ENCODE results near the gene XYLT1. TPM values are rescaled to one million over a fixed set of nuclear protein-coding genes. Genes with fewer than 3 reads are reported as not detected.

Gene XYLT1
- total and polyA plus RNA-seq, 2 of the 8 experiments (the other 6 are each of a cell fraction or from before 2014, with no cell fraction given): 6.6 to 25.4 TPM

DNA sequence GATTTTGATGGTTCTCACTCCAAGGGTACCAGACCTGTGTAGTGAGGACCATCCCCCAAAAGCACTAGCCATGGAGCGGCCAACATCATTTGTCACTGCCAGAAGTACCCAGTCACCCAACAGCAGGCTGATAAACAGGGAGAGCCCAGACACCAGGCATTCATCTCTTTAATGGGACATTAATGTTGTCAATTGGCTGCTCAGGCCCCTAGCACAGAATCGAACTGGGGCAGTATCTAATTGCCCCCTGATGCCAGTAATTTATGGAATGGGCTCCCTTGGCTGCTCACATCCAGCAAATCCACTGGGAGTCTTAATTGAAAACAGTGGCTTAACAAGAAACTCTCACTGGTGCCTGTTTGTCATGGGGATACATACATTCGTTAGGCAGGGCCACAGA, 344.6 kb downstream of the XYLT1 start:
- Histone ChIP-seq H3K9ac (replicated peaks in 1 of 4; ENCODE audit: extremely low read depth in 1 of 4, low read depth in 3 of 4, low read length in 3 of 4) (no peak overlapping the region), H4K20me1 (replicated peaks in 1 of 2; ENCODE audit: control insufficient read depth in 1 of 2, insufficient read depth in 2 of 2, low read length in 2 of 2) (no peaks in the 10 kb centered on the region), H2BK5ac (ENCODE audit: low read depth, low read length) (no peak overlapping the region), H3K4ac (replicated peaks; ENCODE audit: insufficient read length, low read depth, low read length) (no peak overlapping the region), H3K23me2 (ENCODE audit: low read depth, low read length) (no peaks in the 10 kb centered on the region), H4K91ac (replicated peaks; ENCODE audit: insufficient read length, low read length) (no peak overlapping the region), H2AFZ (ENCODE audit: low read length) (no peak overlapping the region), H3K79me1 (ENCODE audit: low read depth, low read length) (no peaks in the 10 kb centered on the region), H3K56ac (replicated peaks; ENCODE audit: insufficient read length, low read depth, low read length) (no peak overlapping the region), H2BK12ac (ENCODE audit: low read depth, low read length) (no peak overlapping the region), H3K4me1 (replicated peaks in 1 of 4; ENCODE audit: control insufficient read depth in 3 of 4, insufficient read depth in 4 of 4, low read length in 3 of 4) (no peaks in the 10 kb centered on the region), H3K36me3 (ENCODE audit: control insufficient read depth in 2 of 4, insufficient read depth in 4 of 4, low read length in 3 of 4) (no peaks in the 10 kb centered on the region; a peak in 1 of 8 replicates), H2BK120ac (replicated peaks; ENCODE audit: low read depth, low read length) (no peak overlapping the region), H3K4me2 (ENCODE audit: insufficient read depth in 1 of 2, low read depth in 2 of 2, low read length in 2 of 2) (no peak overlapping the region), H3K4me3 (ENCODE audit: extremely low read depth in 1 of 4, insufficient read depth in 2 of 4, low read depth in 3 of 4, low read length in 4 of 4) (no peak overlapping the region), H2BK20ac (ENCODE audit: low read length) (no peak overlapping the region), H2AK5ac (ENCODE audit: low read depth, low read length) (no peak overlapping the region), H3K27ac (ENCODE audit: low read depth, low read length) (no peak overlapping the region), H3K14ac (ENCODE audit: insufficient read length) (no peak overlapping the region), H3K27me3 (replicated peaks in 1 of 4; ENCODE audit: control insufficient read depth in 3 of 4, extremely low read depth in 1 of 4, insufficient read depth in 3 of 4, low read length in 3 of 4) (no peaks in the 10 kb centered on the region), H3K23ac (ENCODE audit: insufficient read length) (no peak overlapping the region), H4K5ac (ENCODE audit: insufficient read length, low read depth, low read length) (no peak overlapping the region), H3K79me2 (ENCODE audit: control insufficient read depth in 1 of 2, insufficient read depth in 2 of 2, low read length in 2 of 2) (no peaks in the 10 kb centered on the region), H4K8ac (ENCODE audit: extremely low read depth, insufficient read depth, low read length) (no peak overlapping the region), H3K18ac (ENCODE audit: extremely low read depth, low read length) (no peak overlapping the region), H2BK15ac (ENCODE audit: low read length) (no peak overlapping the region), H3K9me3 (ENCODE audit: insufficient read depth in 2 of 2, low read depth in 1 of 2, low read length in 1 of 2) (no peaks in the 10 kb centered on the region)
- FAIRE-seq: no peak
- DNase-seq (ENCODE audit: low read depth in 1 of 2, low spot score in 2 of 2): no peak
- 67% methylated on average over 3 of the region's 3 CpGs; no CpG with 5 or more reads in 1 of the 2 experiments for WGBS, 2 experiments (ENCODE audit: extremely low coverage in 1 of 2, insufficient coverage in 1 of 2, insufficient read length in 1 of 2, insufficient replicate concordance in 2 of 2, low coverage in 1 of 2, low lambda C conversion rate in 2 of 2, missing lambda C conversion rate in 1 of 2)
- CTCF ChIA-PET (ENCODE audit: partially characterized antibody): interaction anchor here (1.1 kb wide), 1 partner anchor 186 kb away, joined by 4 read pairs; no protein-coding TSS in a partner anchor
- TF ChIP-seq CHD2 (IDR thresholded peaks at IDR 0.05; ENCODE audit: low read length): no peak
- no peak for TF ChIP-seq EZH2 (IDR thresholded peaks at IDR 0.05; ENCODE audit: low read depth, low read length, severe bottlenecking)
- no peak for TF ChIP-seq GTF2F1 (IDR thresholded peaks at IDR 0.05; ENCODE audit: borderline replicate concordance, low read depth, low read length)
- no peak for TF ChIP-seq RNF2 (IDR thresholded peaks at IDR 0.05; ENCODE audit: borderline replicate concordance, low read depth, low read length, missing control alignments, poor library complexity, severe bottlenecking)
- no peak for TF ChIP-seq FOSL1 (IDR thresholded peaks at IDR 0.05; ENCODE audit: insufficient read depth, low read depth, low read length)
- TF ChIP-seq JUND (IDR thresholded peaks at IDR 0.05; ENCODE audit: low read length): no peak
- TF ChIP-seq SIX5 (IDR thresholded peaks at IDR 0.05; ENCODE audit: low read depth, low read length): no peak
- POLR2A ChIA-PET (ENCODE audit: partially characterized antibody): no interaction called here

Measured in H1 (cell line).